Activated B cell treated with CpG ODN at 0.5 μM for 24 hours (primary cell): ENCODE results near the gene NOB1. TPM values are rescaled to one million over a fixed set of nuclear protein-coding genes. Genes with fewer than 3 reads are reported as not detected.
"Not testable (repeated sequence)": the region's sequence is repeated elsewhere in the genome, so short reads cannot be mapped to it uniquely, and the experiment has no call there.

Experiments
- ATAC-seq: fragments of 200-7000 bp; cut with Tn5 transposase; one replicate; pipeline ENCODE4 v1.10.0; 2021; ENCODE audit warnings: low read depth, mild to moderate bottlenecking, moderate library complexity
- CTCF ChIA-PET: fragments of 350-600 bp; sonication (Branson Sonifier 250); formaldehyde crosslinking; loops from one replicate; lab custom pipeline; 2021; ENCODE audit warnings: antibody characterized with exemption; lab: Charles Lee
- POLR2A ChIA-PET: fragments of 350-600 bp; sonication (Branson Sonifier 250); formaldehyde crosslinking; loops from one replicate; lab custom pipeline; 2021; ENCODE audit warnings: antibody characterized with exemption; lab: Charles Lee
- DNase-seq: peaks from one replicate; pipeline ENCODE4 v3.0.0; 2022
- H3K27ac Mint-ChIP-seq: one replicate; pipeline ENCODE4 v1.8.0; 2020; ENCODE audit warnings: mixed read lengths
- H3K27me3 Mint-ChIP-seq: one replicate; pipeline ENCODE4 v1.8.0; 2021; ENCODE audit warnings: mixed read lengths
- H3K36me3 Mint-ChIP-seq: one replicate; pipeline ENCODE4 v1.8.0; 2021; ENCODE audit warnings: low read depth, mixed read lengths
- H3K4me1 Mint-ChIP-seq: one replicate; pipeline ENCODE4 v1.8.0; 2021; ENCODE audit warnings: mixed read lengths
- H3K4me3 Mint-ChIP-seq: one replicate; pipeline ENCODE4 v1.8.0; 2020; ENCODE audit warnings: mild to moderate bottlenecking, mixed read lengths
- H3K9me3 Mint-ChIP-seq: one replicate; pipeline ENCODE4 v1.8.0; 2020; ENCODE audit warnings: mixed read lengths
- intact Hi-C: fragments of 100-400 bp; cut with micrococcal nuclease; formaldehyde crosslinking; loops from one replicate; pipeline ENCODE4 v1.15.1; 2024
- total RNA-seq: library from RNA; stranded (reverse); gene quantifications from 2 replicates; pipeline ENCODE4 v1.2.3, GENCODE V29; 2022
- TF ChIP-seq, protein P1 (sequence below): fragments of 200-600 bp; IDR thresholded peaks from one replicate; pipeline ENCODE4 v1.8.0; 2022; ENCODE audit warnings: antibody characterized with exemption, mild to moderate bottlenecking

Gene NOB1
- total RNA-seq, 1 donor from 2014 or later: 78.8 TPM

- Mint-ChIP-seq H3K4me3 (peak overlapping the region; percentile 90), H3K36me3 (peaks cover 12% of the 10 kb centered on the region), H3K4me1 (peaks cover 43% of the 10 kb centered on the region), H3K9me3 (no peaks in the 10 kb centered on the region), H3K27ac (peak overlapping the region; percentile 96), H3K27me3 (no peaks in the 10 kb centered on the region)
- peak; percentile 39 for ATAC-seq
- DNase-seq: no peak
- POLR2A ChIA-PET: interaction anchor here (0.6 to 3.5 kb wide), 9 partner anchors 9 to 633 kb away, joined by 3 to 25 read pairs (median 6); partner anchors contain the start of genes NOB1, NQO1 and PDF
- intact Hi-C loops: loop anchor here (1.0 to 10.0 kb wide), 3 partner anchors 9 to 628 kb away; partner anchors contain the start of genes CHTF8, NFAT5, NOB1 and UTP4
- CTCF ChIA-PET: interaction anchor here (1.1 kb wide), 2 partner anchors 8 to 54 kb away, joined by 3 read pairs; partner anchors contain the start of gene NOB1
- TF ChIP-seq, protein P1, sequence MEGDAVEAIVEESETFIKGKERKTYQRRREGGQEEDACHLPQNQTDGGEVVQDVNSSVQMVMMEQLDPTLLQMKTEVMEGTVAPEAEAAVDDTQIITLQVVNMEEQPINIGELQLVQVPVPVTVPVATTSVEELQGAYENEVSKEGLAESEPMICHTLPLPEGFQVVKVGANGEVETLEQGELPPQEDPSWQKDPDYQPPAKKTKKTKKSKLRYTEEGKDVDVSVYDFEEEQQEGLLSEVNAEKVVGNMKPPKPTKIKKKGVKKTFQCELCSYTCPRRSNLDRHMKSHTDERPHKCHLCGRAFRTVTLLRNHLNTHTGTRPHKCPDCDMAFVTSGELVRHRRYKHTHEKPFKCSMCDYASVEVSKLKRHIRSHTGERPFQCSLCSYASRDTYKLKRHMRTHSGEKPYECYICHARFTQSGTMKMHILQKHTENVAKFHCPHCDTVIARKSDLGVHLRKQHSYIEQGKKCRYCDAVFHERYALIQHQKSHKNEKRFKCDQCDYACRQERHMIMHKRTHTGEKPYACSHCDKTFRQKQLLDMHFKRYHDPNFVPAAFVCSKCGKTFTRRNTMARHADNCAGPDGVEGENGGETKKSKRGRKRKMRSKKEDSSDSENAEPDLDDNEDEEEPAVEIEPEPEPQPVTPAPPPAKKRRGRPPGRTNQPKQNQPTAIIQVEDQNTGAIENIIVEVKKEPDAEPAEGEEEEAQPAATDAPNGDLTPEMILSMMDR: no peak
Measured at GRCh38 chr16:69762814-69763598, 8.3 kb upstream of the NOB1 start.

DNA sequence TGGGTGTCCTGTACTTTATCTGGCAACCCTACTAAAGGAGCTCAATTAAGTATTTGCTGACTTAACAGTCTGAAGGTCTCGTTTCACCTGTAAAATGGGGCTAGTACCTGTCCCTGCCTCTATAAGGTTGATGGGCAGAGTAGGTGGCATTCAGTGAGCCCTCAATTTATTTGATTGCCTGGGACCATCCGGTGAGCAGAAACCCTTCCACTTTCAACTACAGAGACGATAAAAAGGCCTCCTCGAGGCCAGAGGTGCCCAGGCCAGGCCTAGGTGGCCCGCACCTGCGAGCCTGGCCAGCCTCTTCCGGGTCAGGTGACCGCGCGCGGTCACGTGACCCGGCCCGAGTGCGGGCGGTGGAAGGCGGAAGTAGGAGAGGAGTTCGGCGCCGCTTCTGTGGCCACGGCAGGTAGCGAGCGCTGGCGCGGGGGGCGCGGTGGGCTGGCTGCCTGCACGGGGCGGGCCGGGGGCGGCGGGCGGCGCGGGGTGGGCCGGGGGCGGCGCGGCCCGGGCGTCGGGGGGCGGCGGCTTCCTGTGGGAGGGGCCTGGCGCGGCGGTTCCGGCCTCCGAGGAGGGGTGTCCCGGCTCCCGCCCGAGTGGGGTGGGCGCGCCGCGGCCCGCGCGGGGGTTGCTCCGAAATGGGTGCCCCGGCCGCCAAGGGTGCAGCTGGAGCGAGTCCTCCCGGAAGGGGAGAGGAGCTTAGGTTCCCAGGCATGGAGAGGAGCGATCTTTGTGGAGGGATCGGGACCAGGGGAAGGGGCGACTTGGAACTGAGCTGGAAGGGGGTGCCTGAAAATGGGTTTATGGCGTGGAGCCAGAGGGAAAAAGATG lies 7.5 kb upstream of the NOB1 start, which contains the start of gene WWP2:
TSS of gene WWP2 (plus strand) at position 350 of the 831 bp plus-strand sequence. CDS start 24,679 bp downstream, outside the sequence.
- DNase-seq (peak; percentile 73), ATAC-seq (peak; percentile 86)
- POLR2A ChIA-PET: interaction anchor here (0.6 to 3.5 kb wide), 18 partner anchors 8 to 1778 kb away, joined by 3 to 25 read pairs (median 4); partner anchors contain the start of genes NOB1, NQO1 and PDF
- Mint-ChIP-seq H3K9me3 (no peaks in the 10 kb centered on the region), H3K4me3 (peak within 1 kb of the TSS; percentile 90), H3K4me1 (peaks cover 36% of the 10 kb centered on the region), H3K36me3 (peaks cover 12% of the 10 kb centered on the region), H3K27me3 (no peaks in the 10 kb centered on the region), H3K27ac (peak within 1 kb of the TSS; percentile 96)
- CTCF ChIA-PET: interaction anchor here (0.6 to 1.1 kb wide), 2 partner anchors 53 to 366 kb away, joined by 3 read pairs; no protein-coding TSS in a partner anchor
- intact Hi-C loops: loop anchor here (1.0 to 10.0 kb wide), 3 partner anchors 8 to 627 kb away; partner anchors contain the start of genes CHTF8, NFAT5, NOB1 and UTP4
- TF ChIP-seq, protein P1: no peak

DNA sequence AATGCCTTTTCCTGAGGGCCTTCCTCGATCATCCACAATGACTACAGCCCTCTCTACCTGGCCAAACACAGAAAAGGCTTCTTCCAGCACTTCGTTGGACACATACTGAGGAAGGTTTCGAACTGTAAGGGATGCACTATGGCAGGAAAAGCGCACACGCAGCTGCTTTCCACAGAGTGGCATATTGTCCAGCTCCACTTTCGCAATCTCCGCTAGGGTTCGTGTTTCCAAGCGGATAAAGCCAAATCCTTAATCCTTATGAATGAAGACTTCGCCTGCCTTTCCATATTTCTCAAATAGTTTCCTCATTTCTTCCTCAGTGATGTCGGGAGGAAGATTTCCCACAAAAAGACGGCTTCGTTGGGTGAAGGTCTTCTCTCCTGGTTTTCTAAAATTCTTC lies 2.6 kb upstream of the NOB1 start:
- DNase-seq, POLR2A ChIA-PET, H3K9me3 Mint-ChIP-seq, H3K27me3 Mint-ChIP-seq, intact Hi-C loops, H3K4me3 Mint-ChIP-seq, ATAC-seq, H3K27ac Mint-ChIP-seq: not testable (repeated sequence)
- Mint-ChIP-seq H3K4me1 (peaks cover 31% of the 10 kb centered on the region), H3K36me3 (peaks cover 11% of the 10 kb centered on the region)
- CTCF ChIA-PET: interaction anchor here (0.9 kb wide), 1 partner anchor 361 kb away, joined by 4 read pairs; no protein-coding TSS in a partner anchor

GRCh38 chr16:69756705-69757104 lies 2.0 kb upstream of the NOB1 start:
- H3K4me3 Mint-ChIP-seq: no peak overlapping the region

More at GRCh38 chr16:69756705-69757104, 2.0 kb upstream of the NOB1 start:
- Mint-ChIP-seq H3K4me1 (peaks cover 31% of the 10 kb centered on the region), H3K36me3 (peaks cover 17% of the 10 kb centered on the region), H3K9me3 (no peaks in the 10 kb centered on the region), H3K27ac (no peak overlapping the region), H3K27me3 (peaks cover 3% of the 10 kb centered on the region)
- intact Hi-C loops: no loop called here
- ATAC-seq (no peak), DNase-seq (no peak)
- ChIA-PET CTCF (interaction anchor here (0.9 to 1.0 kb wide), 2 partner anchors 48 to 360 kb away, joined by 3 to 4 read pairs; no protein-coding TSS in a partner anchor), POLR2A (no interaction called here)
- TF ChIP-seq, protein P1: no peak
